Activated CD4-positive, alpha-beta T cell treated with anti-CD3 and anti-CD28 coated beads, Interleukin-2, Interleukin-4, amounts not matched to agents 100 ng/mL and 50 ng/mL, durations not matched to agents 16 hours and 8 hours (primary cell): Measurements from ENCODE around the gene LRRC8E.
"Not testable (repeated sequence)": the region's sequence is repeated elsewhere in the genome, so short reads cannot be mapped to it uniquely, and the experiment has no call there.

Experiments
- DNase-seq: peaks from one replicate; pipeline ENCODE4 v3.0.0-alpha.2; 2020; ENCODE audit warnings: low spot score

The LRRC8E gene

DNA sequence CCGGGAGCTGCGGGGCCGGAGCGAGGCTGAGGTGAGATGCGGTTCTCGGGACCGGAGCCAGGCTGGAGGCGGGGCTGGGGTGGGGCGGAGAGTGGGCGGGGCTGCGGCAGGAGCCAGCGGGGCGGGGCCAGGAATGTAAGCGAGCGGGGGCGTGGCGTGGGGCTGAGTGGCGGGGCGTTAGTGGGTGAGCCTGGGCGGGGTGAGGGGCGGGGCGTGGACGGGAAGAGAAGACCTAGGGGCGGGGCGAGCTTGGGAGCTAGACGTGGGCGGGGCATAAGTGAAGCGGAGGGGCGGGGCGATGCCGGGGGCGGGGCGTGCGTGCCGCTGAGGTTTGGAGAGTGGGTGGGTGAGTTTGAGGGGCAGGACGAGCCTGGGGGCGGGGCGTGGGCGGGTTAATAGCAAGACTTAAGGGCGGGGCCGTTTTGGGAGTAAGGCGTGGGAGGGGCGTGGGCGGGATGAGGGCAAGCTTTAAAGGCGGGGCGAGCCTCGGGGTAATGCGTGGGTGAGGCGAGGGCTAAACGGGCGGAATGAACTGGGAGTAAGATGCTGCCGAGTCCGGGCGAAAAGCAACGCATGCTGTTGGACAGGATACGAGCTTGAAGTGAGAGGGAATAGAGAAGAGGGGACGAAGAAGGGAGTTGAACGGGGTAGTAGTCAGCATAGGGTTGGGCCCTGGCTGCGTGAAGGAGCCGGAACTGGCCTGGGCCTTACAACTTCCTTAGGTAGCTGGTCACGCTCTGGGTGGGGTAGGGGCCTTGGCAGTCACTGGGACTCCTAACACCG is 32.4 kb downstream of the LRRC8E start:
- peak; percentile 99 for DNase-seq

DNA sequence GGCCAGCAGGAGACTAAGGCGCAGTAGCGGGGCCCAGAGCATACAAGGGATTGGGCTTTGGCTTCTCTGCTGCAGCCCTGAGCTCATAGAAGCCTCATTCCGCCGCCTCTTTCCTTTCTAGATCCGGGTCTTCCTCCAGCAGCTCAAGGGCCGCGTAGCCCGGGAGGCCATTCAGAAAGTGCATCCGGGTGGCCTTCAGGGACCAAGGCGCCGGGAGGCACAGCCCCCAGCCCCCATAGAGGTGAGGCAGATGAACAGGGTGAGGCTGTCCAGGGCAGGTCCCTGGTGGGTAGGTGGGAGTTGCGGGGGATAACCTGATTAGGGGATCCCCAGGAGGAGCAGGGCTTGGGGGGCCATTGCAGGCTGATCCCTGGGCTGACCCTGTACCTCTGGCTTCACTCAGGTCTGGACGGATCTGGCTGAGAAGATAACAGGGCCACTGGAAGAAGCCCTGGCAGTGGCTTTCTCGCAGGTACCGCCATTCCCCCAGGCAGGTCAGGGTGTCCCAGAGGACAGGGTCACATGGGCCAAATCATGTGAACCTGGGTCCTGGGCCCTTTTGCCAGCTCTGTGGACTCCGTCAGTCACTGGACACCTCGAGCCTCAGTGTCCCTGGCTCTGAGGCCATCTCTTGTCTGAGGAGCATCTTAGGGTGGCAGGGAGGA is 33.1 kb downstream of the LRRC8E start:
- DNase-seq = no peak

DNA sequence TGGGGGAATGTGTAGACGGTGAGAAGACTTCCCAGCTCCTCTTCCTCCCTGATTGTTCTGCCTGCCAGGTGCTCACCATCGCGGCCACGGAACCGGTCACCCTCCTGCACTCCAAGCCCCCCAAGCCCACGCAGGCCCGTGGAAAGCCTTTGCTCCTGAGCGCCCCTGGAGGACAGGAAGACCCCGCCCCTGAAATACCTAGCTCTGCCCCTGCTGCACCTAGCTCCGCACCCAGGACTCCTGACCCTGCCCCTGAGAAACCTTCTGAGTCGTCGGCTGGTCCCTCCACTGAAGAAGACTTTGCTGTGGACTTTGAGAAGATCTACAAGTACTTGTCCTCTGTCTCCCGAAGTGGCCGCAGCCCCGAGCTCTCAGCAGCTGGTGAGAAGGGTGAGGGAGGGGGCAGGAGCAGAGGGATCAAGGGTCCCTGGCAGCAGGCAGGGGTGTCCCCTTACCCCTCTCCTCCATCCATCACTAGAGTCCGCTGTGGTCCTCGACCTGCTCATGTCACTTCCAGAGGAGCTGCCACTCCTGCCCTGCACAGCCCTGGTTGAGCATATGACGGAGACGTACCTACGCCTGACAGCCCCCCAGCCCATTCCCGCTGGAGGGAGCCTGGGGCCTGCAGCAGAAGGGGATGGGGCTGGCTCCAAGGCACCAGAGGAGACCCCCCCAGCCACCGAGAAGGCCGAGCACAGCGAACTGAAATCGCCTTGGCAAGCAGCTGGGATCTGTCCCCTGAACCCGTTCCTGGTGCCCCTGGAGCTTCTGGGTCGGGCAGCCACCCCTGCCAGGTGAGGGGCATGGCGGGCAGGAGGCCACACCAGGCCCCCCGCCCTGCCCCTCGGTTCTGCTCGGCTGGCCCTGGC is 33.9 kb downstream of the LRRC8E start:
- no peak for DNase-seq

DNA sequence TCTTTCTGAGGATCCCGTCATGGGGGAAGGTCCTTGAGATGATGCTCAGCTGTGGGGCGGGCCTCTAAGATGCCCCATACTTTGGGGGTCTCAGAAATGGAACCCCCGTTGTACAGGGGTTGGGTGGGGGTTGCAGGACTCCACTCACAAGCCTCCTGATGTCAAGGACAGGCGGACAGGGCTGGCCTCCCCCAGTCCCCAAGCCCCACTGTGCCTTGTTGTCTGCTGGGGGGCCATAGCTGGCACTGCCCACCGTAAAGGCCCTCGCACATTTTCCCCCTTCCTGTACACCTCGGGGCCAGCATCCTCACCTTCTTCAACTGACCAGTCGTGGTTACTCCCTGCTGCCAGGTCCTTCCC is 34.5 kb downstream of the LRRC8E start:
- no peak for DNase-seq

DNA sequence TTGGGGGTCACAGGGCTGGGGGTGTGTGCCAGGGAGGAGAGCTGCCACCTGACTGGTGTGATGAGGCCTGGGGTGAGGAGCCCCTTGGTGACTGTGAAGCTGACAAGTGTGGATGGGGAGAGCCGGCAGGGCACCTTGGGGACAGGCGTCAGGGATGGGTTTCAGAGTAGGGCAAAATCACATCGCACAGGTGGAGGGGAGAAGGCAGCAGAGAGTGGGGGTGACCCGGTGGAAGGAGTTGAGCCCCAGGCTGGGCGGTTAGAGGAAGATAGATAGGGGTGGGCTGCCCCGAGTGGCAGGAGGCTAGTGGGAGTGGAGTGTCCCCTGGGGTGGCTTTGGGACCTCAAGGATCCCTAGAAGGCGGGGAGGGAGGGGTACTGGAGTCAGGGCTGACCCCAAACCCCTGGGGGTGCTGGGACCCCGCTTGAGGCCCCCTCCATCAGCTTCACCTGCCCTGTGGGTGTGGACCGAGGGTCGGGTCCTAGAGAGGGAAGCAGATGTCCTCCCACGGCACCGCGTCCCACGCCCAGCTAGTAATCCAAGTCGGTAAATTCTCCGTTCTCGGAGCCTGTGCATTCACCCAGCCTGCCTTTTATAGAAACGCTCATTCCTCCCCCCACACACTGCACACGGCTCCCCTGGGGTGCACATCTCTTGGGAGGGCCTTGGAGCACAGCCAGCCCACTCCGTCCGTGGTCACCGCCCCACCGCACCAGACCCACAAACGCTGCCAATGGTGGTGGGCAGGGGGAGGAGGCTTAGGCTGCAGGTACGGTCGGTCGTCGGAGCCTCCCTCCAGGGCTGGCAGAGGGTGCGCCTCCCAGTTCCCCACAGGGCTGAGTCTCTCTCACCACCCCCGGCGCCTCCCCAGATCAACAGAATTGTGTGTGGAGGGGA is 35.2 kb downstream of the LRRC8E start:
- DNase-seq = no peak

DNA sequence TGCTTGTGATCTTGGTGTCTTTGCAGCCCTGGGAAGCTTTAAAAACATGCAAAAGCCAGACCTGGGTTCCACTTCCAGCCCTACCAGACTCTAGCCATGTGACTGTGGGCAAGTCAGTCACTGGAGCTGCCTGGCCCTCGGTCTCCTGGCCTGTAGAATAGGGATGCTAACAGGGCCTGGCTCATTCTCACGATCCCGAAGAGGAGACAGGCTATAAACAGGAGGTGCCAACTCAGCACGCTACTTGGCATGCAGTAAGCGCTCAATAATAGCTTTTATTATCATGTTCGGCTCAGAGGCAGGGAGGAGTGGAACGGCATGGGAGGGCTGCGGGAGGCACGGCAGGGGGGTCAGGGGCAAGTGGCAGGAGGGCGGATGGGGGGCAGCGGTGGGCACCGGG is 35.9 kb downstream of the LRRC8E start:
- no peak for DNase-seq

DNA sequence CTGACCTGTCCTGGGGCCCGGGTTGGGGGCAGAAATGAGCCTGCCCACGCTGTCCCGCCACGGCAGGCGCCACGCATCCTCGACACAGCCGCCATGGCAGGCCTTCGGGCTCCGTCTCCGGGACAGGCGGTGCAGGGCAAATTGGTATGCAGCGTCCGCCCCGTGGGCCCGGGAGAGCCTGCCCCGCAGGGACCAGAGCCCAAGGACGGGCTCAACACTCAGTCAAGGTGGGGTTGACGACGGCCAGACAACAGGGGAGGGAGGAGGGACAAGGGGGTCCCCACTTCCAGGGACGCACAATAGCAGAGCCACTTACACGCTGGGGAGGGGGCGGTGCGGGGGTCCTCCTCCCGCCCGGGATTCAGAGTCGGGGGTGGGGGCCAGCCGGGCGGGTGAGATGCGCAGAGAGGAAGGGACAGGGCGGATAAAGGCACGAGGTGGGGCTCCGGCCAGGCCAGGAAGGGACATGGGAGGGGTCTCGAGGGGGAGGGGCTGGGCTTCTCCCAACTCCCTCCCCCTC is 36.4 kb downstream of the LRRC8E start:
- DNase-seq = no peak

DNA sequence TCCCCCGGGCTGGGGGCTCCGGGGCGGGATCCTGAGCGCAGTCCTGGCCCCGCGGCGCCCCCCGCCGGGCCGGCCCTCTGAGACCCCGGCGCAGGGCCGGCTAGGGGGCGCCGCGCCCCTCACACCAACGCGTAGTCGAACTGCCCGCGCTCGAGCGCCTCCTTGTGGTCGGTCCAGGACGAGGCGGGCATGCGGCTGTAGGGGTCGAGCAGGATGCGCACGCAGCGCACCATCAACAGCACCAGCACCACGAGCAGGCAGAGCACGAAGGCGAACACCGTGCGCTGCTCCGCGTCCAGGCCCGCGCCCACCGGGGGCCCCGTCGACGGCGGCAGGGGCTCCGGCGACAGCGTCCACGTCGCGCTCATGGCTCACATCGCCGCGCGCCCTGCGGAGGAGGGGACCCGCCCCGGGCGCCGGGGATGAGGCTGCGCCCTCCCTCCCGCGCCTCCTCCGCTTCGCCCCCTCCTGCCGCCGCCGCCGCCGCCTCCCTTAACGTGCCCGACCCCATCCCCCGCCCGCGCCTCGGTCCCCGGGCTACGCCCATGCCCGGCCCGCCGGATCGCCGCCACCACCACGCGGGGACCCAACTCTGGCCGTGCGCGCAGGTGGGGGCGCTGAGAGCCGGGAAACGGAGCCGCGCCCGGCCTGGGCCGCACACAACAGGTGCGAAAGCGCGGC is 37.0 kb downstream of the LRRC8E start:
- peak; percentile 80 for DNase-seq

DNA sequence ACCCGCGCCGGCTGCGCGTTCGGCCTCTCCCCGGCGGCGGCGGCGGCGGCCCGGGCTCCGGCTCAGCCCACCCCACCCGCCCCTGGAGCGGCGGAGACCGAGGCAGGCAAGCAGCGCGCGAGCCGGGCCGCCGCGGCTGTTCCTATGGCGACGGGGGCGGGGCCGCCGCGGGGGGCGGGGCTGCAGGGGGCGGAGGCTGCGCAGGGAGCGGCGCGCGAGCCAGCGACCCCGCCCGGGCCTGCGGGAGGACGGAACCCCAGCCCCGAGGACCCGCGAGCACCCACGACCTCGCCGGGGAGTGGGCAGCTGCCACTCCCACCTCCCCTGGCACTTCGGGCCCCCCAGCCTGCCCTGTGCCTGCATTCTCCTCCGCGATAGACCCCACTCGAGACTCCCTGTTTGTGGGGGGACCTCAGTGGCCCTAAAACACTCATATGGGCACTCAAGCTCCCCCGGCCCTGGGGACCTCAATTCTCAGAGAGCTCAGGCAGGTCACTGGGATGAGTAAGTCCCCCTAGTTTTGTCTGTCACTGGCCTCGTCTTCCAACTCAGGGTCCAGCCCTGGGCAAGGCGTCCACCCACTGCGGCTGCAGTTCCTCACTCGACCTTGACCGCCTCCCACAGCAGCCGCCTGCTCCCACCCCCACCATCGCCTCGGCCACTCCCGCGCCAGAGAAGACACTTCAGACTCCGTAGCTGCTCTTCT is 37.9 kb downstream of the LRRC8E start, which contains the start of gene CTXN1:
CTXN1 (minus strand) TSS at position 115 of the 706 bp plus-strand sequence. CDS start 597 bp downstream, outside the sequence.
- peak; percentile 72 for DNase-seq

DNA sequence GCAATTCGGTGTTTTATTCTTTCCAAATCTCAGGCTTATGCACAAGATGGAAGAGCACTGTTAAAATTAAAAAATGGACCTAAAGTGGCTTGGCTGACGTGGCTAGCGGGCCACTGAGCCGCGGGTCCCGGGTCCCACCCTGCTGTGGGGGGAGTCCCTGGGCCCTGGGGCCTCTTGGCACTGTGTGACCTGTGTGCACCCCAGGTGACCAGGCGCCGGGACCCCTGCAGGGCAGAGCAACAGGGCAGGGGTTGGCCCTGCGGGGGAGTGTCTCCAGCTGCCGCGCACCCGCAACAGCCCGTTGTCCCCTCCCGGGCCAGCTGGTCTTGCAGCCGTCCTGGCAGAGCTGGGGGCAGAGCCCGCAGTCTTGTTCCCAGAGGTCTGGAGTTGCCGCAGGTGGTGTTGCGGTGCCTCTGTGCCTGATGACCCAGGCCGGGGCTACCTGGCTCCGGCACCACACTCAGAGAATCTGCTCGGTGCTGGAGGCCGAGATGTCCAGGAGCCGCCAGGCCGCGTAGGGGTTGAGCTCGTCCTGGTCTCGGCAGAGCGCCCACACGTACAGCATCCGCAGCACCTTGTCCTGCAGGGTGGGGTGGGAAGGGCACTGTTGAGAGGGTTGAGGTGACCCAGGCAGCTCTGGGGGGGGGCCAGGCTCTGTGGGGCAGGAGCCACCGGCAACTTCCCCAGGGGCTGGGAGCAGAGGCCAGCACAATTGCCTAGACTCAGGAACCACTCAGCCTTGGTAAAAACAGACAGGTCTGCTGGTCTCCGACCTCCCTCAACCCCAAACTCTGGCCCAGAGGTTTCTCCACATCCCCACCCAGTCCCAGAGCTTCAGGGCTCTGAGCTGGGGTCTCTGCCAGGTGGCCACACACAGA is 38.7 kb downstream of the LRRC8E start:
- no peak for DNase-seq

DNA sequence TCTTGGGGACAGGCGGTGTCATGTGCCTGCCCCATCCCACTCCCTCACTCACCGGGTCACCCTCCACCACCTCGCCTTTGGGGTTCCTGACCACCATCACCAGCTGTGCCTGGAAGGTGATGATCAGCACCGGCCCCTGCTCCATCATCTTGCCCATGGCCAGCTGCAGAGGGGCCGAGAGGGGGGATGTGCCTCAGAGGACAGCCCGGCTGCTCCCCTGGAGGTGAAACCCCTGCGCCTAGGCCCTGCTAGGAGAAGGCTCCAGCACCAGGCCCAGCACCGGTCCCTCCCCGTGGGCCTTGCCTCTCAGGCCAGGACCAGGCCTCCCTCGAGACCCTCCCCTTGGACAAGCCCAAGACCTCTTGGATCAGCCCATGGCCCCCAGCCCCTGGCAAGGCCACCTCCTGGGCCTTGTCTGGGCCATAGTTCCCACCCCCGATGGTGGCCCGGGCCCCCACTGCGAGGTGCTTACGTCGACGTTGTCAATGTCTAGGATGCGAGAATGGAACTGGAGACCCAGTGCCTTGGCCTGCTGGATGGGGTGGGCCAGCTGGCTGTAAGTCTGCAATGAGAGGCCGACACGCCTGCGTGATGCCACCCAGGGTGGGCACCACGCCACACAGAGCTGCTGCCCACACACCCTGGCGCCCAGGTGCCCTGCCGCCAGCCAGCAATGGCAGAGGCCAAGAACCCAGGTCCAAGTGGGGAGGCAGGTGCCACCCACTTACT is 39.5 kb downstream of the LRRC8E start:
- DNase-seq = no peak

DNA sequence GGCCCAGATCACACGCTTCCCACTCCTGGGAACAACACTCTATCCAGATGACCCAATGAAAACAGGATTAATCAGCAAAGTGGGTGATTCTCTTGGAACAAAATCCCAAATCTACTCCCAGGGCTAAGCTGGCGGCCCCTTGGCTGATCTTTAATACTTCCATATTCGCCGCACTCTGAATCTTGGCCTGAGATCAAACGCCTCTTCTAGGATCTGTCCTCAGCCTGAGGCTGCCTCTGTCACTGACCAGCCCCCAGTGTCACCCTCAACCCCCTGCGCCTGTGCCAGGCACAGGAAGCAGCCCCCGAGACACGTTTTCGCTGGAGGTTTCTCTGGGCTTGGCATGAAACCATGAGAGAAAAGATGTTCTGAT is 40.0 kb downstream of the LRRC8E start:
- no peak for DNase-seq

DNA sequence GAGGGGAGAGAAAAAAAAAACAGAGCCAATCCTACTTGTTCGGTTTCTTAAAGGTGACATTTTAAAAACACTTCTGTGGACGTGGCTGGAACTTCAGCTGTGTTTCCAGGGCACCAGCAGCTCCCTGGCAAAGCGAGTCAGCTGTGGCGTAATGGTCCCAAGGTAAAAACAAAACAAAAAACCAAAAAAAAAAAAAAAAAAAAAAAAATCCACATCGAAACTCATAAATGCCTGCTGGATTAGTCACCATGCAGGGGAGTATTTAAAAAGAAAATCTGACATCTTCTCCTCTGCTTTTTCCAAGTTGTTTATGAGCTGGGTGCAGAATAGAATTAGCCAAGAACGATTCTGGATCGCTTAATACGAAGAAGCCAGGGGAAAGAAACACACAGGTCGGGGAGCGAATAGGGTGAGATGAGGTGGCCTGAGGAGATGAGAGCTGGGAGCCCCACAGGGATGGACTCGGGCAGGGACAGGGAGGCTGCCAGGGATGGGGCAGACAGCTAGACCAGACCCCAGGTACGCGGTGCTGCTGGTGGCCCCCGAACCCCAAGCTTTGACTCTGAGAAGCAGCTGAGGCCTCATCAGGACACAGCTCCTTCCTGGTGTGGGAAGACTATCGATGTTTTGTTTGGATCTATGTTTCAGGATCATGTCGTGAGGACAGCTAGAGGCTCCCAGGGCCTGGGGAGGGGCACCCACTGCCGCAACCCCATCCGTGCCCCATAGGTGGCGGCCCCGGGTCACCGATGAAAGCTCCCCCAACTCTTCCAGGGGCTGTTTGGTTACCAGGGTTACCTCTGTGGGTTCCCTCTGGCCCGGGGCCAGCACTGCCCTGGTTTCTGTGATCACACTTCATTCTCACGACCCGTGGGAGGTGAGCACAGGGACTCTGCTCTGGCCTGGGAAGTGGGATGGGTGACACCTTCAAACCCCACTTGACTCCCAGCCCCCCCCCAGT is 40.7 kb downstream of the LRRC8E start:
- peak; percentile 57 for DNase-seq

DNA sequence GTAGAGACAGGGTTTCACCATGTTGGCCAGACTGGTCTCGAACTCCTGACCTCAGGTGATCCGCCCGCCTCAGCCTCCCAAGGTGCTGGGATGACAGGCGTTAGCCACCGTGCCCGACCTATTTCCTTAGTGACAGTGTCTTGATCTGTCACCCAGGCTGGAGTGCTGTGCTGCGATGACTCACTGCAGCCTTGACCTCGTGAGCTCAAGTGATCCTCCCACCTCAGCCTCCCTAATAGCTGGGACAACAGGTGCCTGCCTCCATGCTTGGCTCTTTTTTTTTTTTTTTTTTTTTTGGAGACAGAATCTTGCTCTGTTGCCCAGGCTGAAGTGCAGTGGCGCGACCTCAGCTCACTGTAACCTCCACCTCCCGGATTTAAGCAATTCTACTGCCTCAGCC is 41.7 kb downstream of the LRRC8E start:
- not testable (repeated sequence) for DNase-seq

DNA sequence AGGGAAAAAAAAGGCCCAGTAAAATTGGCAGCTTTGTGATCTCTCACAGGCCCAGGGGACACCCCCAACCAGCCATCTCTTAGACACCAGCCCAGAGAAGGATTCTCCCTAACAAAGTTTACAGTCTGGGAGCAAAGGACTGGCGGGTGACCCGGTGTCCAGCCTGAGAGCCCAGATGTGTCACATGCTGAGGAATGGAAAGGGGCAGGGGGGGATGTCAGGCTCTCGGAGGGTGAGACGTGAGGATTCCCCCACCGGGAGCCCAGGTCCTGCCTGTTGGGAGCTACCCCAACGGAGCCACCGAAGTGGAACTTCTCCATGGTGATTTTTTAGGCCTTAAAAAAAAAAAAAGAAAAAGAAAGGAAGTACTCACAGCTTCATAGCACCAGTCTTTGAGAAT is 42.5 kb downstream of the LRRC8E start:
- no peak for DNase-seq

DNA sequence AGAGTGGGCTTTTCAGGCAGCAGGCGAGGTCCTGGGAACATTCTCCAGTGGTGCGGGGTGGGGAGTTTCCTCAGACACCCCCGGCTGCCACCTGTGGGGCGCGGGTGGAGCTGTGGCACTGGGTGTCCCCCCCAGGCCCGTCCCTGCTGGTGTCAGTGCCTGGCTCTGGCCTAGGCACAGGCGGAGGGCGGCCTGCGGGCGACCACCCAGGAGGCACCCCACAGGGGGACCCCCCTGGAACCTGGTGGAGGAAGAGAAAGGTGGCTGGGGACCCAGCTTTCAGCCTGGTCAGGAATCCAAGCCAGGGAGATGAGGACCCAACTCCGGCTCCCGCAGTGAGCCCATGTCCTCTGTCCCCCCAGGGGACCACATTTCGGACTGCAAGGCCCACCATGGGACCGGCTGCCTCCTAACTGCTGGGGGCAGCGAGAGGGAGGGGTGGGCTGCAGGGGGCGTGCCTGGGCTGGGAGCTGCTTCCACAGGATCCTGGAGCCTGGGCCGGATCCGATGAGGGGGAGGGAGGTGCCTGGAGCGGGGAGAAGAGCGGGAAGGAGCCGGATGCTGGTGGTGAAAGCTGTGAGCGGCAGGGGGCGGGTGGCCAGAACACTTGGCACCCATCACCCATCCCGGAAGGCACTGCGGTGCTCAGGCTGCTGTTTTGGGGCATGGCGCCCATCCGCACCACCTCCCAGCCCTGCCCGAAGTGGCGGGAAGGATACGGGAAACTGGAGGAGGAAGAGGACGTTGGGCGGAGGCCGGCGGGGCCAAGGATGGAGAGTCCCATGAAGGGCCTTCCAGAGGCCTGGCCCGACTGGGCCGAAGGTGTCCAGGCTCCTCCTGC is 43.1 kb downstream of the LRRC8E start:
- no peak for DNase-seq
